ENCODE measurements around the gene MYO5A. TPM values are rescaled to one million over a fixed set of nuclear protein-coding genes. Genes with fewer than 3 reads are reported as not detected.

MYO5A gene
- polyA plus RNA-seq, 1 of the 3 experiments (the other 2 are of a cell fraction) = 11.0 TPM

GRCh38 chr15:52357949-52358348 lies 170.7 kb downstream of the MYO5A start:
- ChIA-PET POLR2A (interaction anchor here (0.6 kb wide), 1 partner anchor 74 kb away, joined by 4 read pairs; no protein-coding TSS in a partner anchor), CTCF (interaction anchor here (0.9 to 1.2 kb wide), 2 partner anchors 13 to 22 kb away, joined by 3 to 5 read pairs; no protein-coding TSS in a partner anchor)
- H3K9ac ChIP-seq = no peak overlapping the region
- no peaks in the 10 kb centered on the region for H3K9me2 ChIP-seq
- no peak for DNase-seq
- H3K27ac ChIP-seq (ENCODE audit: low read depth in 2 of 2, low read length in 1 of 2) = no peak overlapping the region
- H3K79me2 ChIP-seq (ENCODE audit: insufficient read depth) = no peaks in the 10 kb centered on the region
- H3K27me3 ChIP-seq (ENCODE audit: insufficient read depth) = no peaks in the 10 kb centered on the region
- H3K4me1 ChIP-seq (ENCODE audit: control insufficient read depth in 1 of 2, insufficient read depth in 2 of 2, low read depth in 1 of 2, low read length in 1 of 2) = peaks cover 0 to 2% of the 10 kb centered on the region in 2 experiments; a peak in 1 of 4 replicates
- H3K4me3 ChIP-seq (ENCODE audit: low read depth in 2 of 2, low read length in 1 of 2) = no peak overlapping the region
- H3F3A ChIP-seq (replicated peaks; ENCODE audit: insufficient read depth) = no peaks in the 10 kb centered on the region
- H3K9me3 ChIP-seq = no peaks in the 10 kb centered on the region
- no peak overlapping the region for H2AFZ ChIP-seq (ENCODE audit: low read depth)
- WGBS (ENCODE audit: low lambda C conversion rate) = 100% methylated on average over 5 of the region's 5 CpGs
- no peaks in the 10 kb centered on the region for H4K20me1 ChIP-seq (ENCODE audit: insufficient read depth)
- no peak overlapping the region for H3K4me2 ChIP-seq
- H3K36me3 ChIP-seq (replicated peaks in 1 of 2; ENCODE audit: control insufficient read depth in 1 of 2, insufficient read depth in 2 of 2, low read length in 1 of 2) = peaks cover 17 to 20% of the 10 kb centered on the region in 2 experiments
- TF ChIP-seq JUND (IDR thresholded peaks at IDR 0.05) (no peak), MEF2A (IDR thresholded peaks at IDR 0.05; ENCODE audit: borderline replicate concordance, low read depth) (no peak), EP300 (IDR thresholded peaks at IDR 0.05; ENCODE audit: borderline replicate concordance in 1 of 2, low read depth in 1 of 2, low read length in 1 of 2) (no peak), GATA2 (CRISPR knock-in tag; IDR thresholded peaks at IDR 0.05) (no peak), NFIC (IDR thresholded peaks at IDR 0.05; ENCODE audit: borderline replicate concordance) (no peak), RFX5 (IDR thresholded peaks at IDR 0.05; ENCODE audit: low read length) (no peak), YY1 (IDR thresholded peaks at IDR 0.05; ENCODE audit: low read depth) (no peak), TAF1 (IDR thresholded peaks at IDR 0.05; ENCODE audit: borderline replicate concordance, low read depth, low read length) (no peak), FOXJ3 (CRISPR knock-in tag; IDR thresholded peaks at IDR 0.05) (no peak), ZBTB33 (IDR thresholded peaks at IDR 0.05; ENCODE audit: borderline replicate concordance, low read depth) (no peak), REST (IDR thresholded peaks at IDR 0.05; ENCODE audit: low read depth, low read length) (no peak), MXI1 (IDR thresholded peaks at IDR 0.05; ENCODE audit: low read depth, low read length) (no peak), EZH2phosphoT487 (IDR thresholded peaks at IDR 0.05; ENCODE audit: borderline replicate concordance, low read depth) (no peak), RXRA (IDR thresholded peaks at IDR 0.05; ENCODE audit: borderline replicate concordance, low read depth) (no peak), RCOR1 (IDR thresholded peaks at IDR 0.05; ENCODE audit: low read length) (no peak), GABPA (IDR thresholded peaks at IDR 0.05; ENCODE audit: low read depth) (no peak), SMC3 (IDR thresholded peaks at IDR 0.05; ENCODE audit: low read depth, low read length) (no peak), IRF3 (IDR thresholded peaks at IDR 0.05; ENCODE audit: low read depth, low read length) (no peak), NRF1 (IDR thresholded peaks at IDR 0.05; ENCODE audit: low read depth, low read length) (no peak)

Data from SK-N-SH (cell line).